Activated T-cell treated with anti-CD3 and anti-CD28 coated beads, Interleukin-2, amount 50 U/mL, for 24 hours (primary cell): ENCODE results near the gene FAM193B.

Source experiments
- DNase-seq: peaks from one replicate; pipeline ENCODE4 v3.0.0-alpha.2; 2020
- H3K27ac Mint-ChIP-seq: 2 replicates; pipeline ENCODE4 v1.8.0; 2020; ENCODE audit warnings: mild to moderate bottlenecking, mixed read lengths
- H3K27me3 Mint-ChIP-seq: 2 replicates; pipeline ENCODE4 v1.8.0; 2020; ENCODE audit warnings: mixed read lengths
- H3K36me3 Mint-ChIP-seq: 2 replicates; pipeline ENCODE4 v1.8.0; 2020; ENCODE audit warnings: low read depth, mixed read lengths
- H3K4me1 Mint-ChIP-seq: 2 replicates; pipeline ENCODE4 v1.8.0; 2020; ENCODE audit warnings: low read depth, mixed read lengths
- H3K4me3 Mint-ChIP-seq: 2 replicates; pipeline ENCODE4 v1.8.0; 2020; ENCODE audit warnings: mild to moderate bottlenecking, moderate library complexity, mixed read lengths
- H3K9me3 Mint-ChIP-seq: 2 replicates; pipeline ENCODE4 v1.8.0; 2020; ENCODE audit warnings: mixed read lengths

FAM193B gene

GRCh38 chr5:177523711-177524538 lies 30.4 kb downstream of the FAM193B start:
- Mint-ChIP-seq H3K27ac (peak overlapping the region; percentile 45), H3K9me3 (no peaks in the 10 kb centered on the region), H3K4me1 (peaks cover 26% of the 10 kb centered on the region), H3K4me3 (no peak overlapping the region), H3K27me3 (no peaks in the 10 kb centered on the region), H3K36me3 (peaks cover 58% of the 10 kb centered on the region)
- DNase-seq = no peak

- no peak for DNase-seq
- no peaks in the 10 kb centered on the region for H3K9me3 Mint-ChIP-seq
- H3K27me3 Mint-ChIP-seq = no peaks in the 10 kb centered on the region
- H3K4me3 Mint-ChIP-seq = no peak overlapping the region
- H3K36me3 Mint-ChIP-seq = peaks cover 75% of the 10 kb centered on the region
- H3K4me1 Mint-ChIP-seq = peaks cover 33% of the 10 kb centered on the region
- peak overlapping the region; percentile 88 for H3K27ac Mint-ChIP-seq
These were observed 33.3 kb downstream of the FAM193B start for GRCh38 chr5:177520916-177521513.

- peaks cover 40% of the 10 kb centered on the region for H3K4me1 Mint-ChIP-seq
- peaks cover 76% of the 10 kb centered on the region for H3K36me3 Mint-ChIP-seq
- peak overlapping the region; percentile 88 for H3K27ac Mint-ChIP-seq
- H3K9me3 Mint-ChIP-seq = no peaks in the 10 kb centered on the region
- no peak overlapping the region for H3K4me3 Mint-ChIP-seq
- no peak for DNase-seq
- H3K27me3 Mint-ChIP-seq = no peaks in the 10 kb centered on the region
These were observed 34.1 kb downstream of the FAM193B start for GRCh38 chr5:177520271-177520670.

GRCh38 chr5:177519463-177520235 lies 34.7 kb downstream of the FAM193B start:
- H3K4me3 Mint-ChIP-seq = peak overlapping the region; percentile 56
- H3K27me3 Mint-ChIP-seq = no peaks in the 10 kb centered on the region
- peaks cover 77% of the 10 kb centered on the region for H3K36me3 Mint-ChIP-seq
- peaks cover 47% of the 10 kb centered on the region for H3K4me1 Mint-ChIP-seq
- H3K27ac Mint-ChIP-seq = peak overlapping the region; percentile 73
- DNase-seq = no peak
- no peaks in the 10 kb centered on the region for H3K9me3 Mint-ChIP-seq

GRCh38 chr5:177516601-177517568 lies 37.5 kb downstream of the FAM193B start, which contains the start of gene DDX41:
Gene DDX41 (minus strand): TSS chr5:177516961. CDS start chr5:177516945, 16 bp downstream.
- peak within 1 kb of the TSS; percentile 91 for H3K4me3 Mint-ChIP-seq
- peaks cover 52% of the 10 kb centered on the region for H3K4me1 Mint-ChIP-seq
- DNase-seq = peak; percentile 96
- H3K9me3 Mint-ChIP-seq = no peaks in the 10 kb centered on the region
- H3K27ac Mint-ChIP-seq = peak within 1 kb of the TSS; percentile 95
- H3K27me3 Mint-ChIP-seq = no peaks in the 10 kb centered on the region
- H3K36me3 Mint-ChIP-seq = peaks cover 87% of the 10 kb centered on the region

GRCh38 chr5:177515580-177515979 lies 38.8 kb downstream of the FAM193B start:
- Mint-ChIP-seq H3K36me3 (peaks cover 87% of the 10 kb centered on the region), H3K27ac (peak overlapping the region; percentile 95), H3K9me3 (no peaks in the 10 kb centered on the region), H3K4me1 (peaks cover 44% of the 10 kb centered on the region), H3K27me3 (no peaks in the 10 kb centered on the region), H3K4me3 (peak overlapping the region; percentile 91)
- DNase-seq = no peak

GRCh38 chr5:177514541-177514940 lies 39.8 kb downstream of the FAM193B start:
- no peak overlapping the region for H3K27ac Mint-ChIP-seq
- peaks cover 40% of the 10 kb centered on the region for H3K4me1 Mint-ChIP-seq
- no peak for DNase-seq
- peaks cover 84% of the 10 kb centered on the region for H3K36me3 Mint-ChIP-seq
- peak overlapping the region; percentile 91 for H3K4me3 Mint-ChIP-seq
- no peaks in the 10 kb centered on the region for H3K27me3 Mint-ChIP-seq
- no peaks in the 10 kb centered on the region for H3K9me3 Mint-ChIP-seq

- Mint-ChIP-seq H3K27ac (no peak overlapping the region), H3K27me3 (no peaks in the 10 kb centered on the region), H3K4me1 (peaks cover 34% of the 10 kb centered on the region), H3K9me3 (no peaks in the 10 kb centered on the region), H3K4me3 (no peak overlapping the region), H3K36me3 (peaks cover 85% of the 10 kb centered on the region)
- DNase-seq = no peak
These were observed 40.9 kb downstream of the FAM193B start for GRCh38 chr5:177513500-177513899.

- Mint-ChIP-seq H3K4me3 (no peak overlapping the region), H3K27ac (no peak overlapping the region), H3K4me1 (peaks cover 34% of the 10 kb centered on the region)
These were observed 41.5 kb downstream of the FAM193B start for GRCh38 chr5:177512736-177513380.

GRCh38 chr5:177511796-177512675 lies 42.3 kb downstream of the FAM193B start:
- peaks cover 34% of the 10 kb centered on the region for H3K4me1 Mint-ChIP-seq
- no peak overlapping the region for H3K27ac Mint-ChIP-seq
- no peaks in the 10 kb centered on the region for H3K27me3 Mint-ChIP-seq
- no peaks in the 10 kb centered on the region for H3K9me3 Mint-ChIP-seq
- H3K4me3 Mint-ChIP-seq = no peak overlapping the region
- H3K36me3 Mint-ChIP-seq = peaks cover 84% of the 10 kb centered on the region
- no peak for DNase-seq

More at GRCh38 chr5:177512736-177513380, 41.5 kb downstream of the FAM193B start:
- peaks cover 85% of the 10 kb centered on the region for H3K36me3 Mint-ChIP-seq
- H3K27me3 Mint-ChIP-seq = no peaks in the 10 kb centered on the region
- H3K9me3 Mint-ChIP-seq = no peaks in the 10 kb centered on the region
- no peak for DNase-seq

- no peak for DNase-seq
- Mint-ChIP-seq H3K27ac (no peak overlapping the region), H3K9me3 (no peaks in the 10 kb centered on the region), H3K27me3 (no peaks in the 10 kb centered on the region), H3K36me3 (peaks cover 77% of the 10 kb centered on the region), H3K4me1 (peaks cover 31% of the 10 kb centered on the region), H3K4me3 (no peak overlapping the region)
These were observed 43.2 kb downstream of the FAM193B start for GRCh38 chr5:177511181-177511580.

- peaks cover 71% of the 10 kb centered on the region for H3K36me3 Mint-ChIP-seq
- H3K4me3 Mint-ChIP-seq = no peak overlapping the region
- no peak for DNase-seq
These were observed 43.8 kb downstream of the FAM193B start for GRCh38 chr5:177510567-177511053.

More at GRCh38 chr5:177510567-177511053, 43.8 kb downstream of the FAM193B start:
- Mint-ChIP-seq H3K27me3 (no peaks in the 10 kb centered on the region), H3K27ac (no peak overlapping the region), H3K4me1 (peaks cover 25% of the 10 kb centered on the region), H3K9me3 (no peaks in the 10 kb centered on the region)
